Regular cardiac myocyte (primary cell): ENCODE data around the gene POU3F4. TPM values are rescaled to one million over a fixed set of nuclear protein-coding genes. Genes with fewer than 3 reads are reported as not detected.

Experiments
- total RNA-seq: library from RNA; depleted of rRNA; stranded (reverse); fragments of >200 nt; gene quantifications from 2 replicates; pipeline ENCODE4 v1.2.3, GENCODE V29; 2014

Gene POU3F4
- not detected in 2 replicates for total RNA-seq

DNA sequence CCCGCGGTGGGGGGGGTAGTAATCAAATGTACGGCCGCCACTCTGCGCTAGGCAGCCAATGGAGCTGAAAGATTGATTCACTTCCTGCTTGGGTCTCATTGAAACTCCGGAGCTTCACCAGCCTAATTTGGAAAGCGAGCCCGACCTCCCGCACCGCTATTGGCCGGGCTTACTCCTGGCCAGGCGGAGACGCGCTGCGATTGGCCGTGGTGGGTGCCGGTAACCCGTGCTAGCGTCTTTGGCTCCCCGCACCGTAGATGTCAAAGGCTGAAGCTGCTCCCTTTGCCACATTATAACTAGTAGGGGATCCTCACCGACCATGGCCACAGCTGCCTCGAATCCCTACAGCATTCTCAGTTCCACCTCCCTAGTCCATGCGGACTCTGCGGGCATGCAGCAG lies at the start of gene POU3F4:
Gene POU3F4, plus strand, starts transcription at position 285 of the 400 bp plus-strand sequence. Its CDS starts 35 bp downstream, at position 320.

